Natural killer cell (primary cell): ENCODE data around the gene CFAP77. TPM values are rescaled to one million over a fixed set of nuclear protein-coding genes. Genes with fewer than 3 reads are reported as not detected.

Experiments used
- ATAC-seq, 3 donors: fragments of 150-1000 bp in 2 of 3; fragments of 200-7000 bp in 1 of 3; cut with Tn5 transposase; 1 replicate in 1 of 3; 2 replicates in 2 of 3; pipeline ENCODE4 v1.10.0; 2021; ENCODE audit warnings: mild to moderate bottlenecking in 2 of 3, moderate library complexity in 2 of 3
- DNase-seq, 2 donors: peaks; one replicate each; pipeline versions ENCODE4 v3.0.0 to v3.0.0-alpha.2; 2013 to 2021; ENCODE audit warnings: mixed read lengths in 1 of 2
- H3K27ac ChIP-seq: one replicate; pipeline ENCODE4 v1.5.1; 2013; ENCODE audit warnings: mild to moderate bottlenecking, low read length
- H3K27me3 ChIP-seq: one replicate; pipeline ENCODE4 v1.6.1; 2013; ENCODE audit warnings: low read length; ENCODE audit not compliant: control insufficient read depth, insufficient read depth
- H3K36me3 ChIP-seq: one replicate; pipeline ENCODE4 v1.6.1; 2013; ENCODE audit warnings: low read length; ENCODE audit not compliant: control insufficient read depth, insufficient read depth
- H3K4me1 ChIP-seq: one replicate; pipeline ENCODE4 v1.6.1; 2013; ENCODE audit warnings: low read length; ENCODE audit not compliant: control insufficient read depth, insufficient read depth
- H3K4me3 ChIP-seq: one replicate; pipeline ENCODE4 v1.5.1; 2013; ENCODE audit warnings: low read length
- H3K9me3 ChIP-seq: one replicate; pipeline ENCODE4 v1.6.1; 2013; ENCODE audit warnings: low read length; ENCODE audit not compliant: control insufficient read depth, insufficient read depth
- H3K27ac Mint-ChIP-seq, 2 donors: one replicate each; pipeline ENCODE4 v1.8.0; 2022; ENCODE audit warnings: mild to moderate bottlenecking in 2 of 2, mixed read lengths in 2 of 2, moderate library complexity in 1 of 2
- H3K27me3 Mint-ChIP-seq, 2 donors: one replicate each; pipeline ENCODE4 v1.8.0; 2022; ENCODE audit warnings: low read depth in 2 of 2, mixed read lengths in 2 of 2
- H3K36me3 Mint-ChIP-seq: one replicate; pipeline ENCODE4 v1.8.0; 2022; ENCODE audit warnings: mixed read lengths
- H3K4me1 Mint-ChIP-seq, 2 donors: one replicate each; pipeline ENCODE4 v1.8.0; 2022; ENCODE audit warnings: mixed read lengths in 2 of 2
- H3K4me3 Mint-ChIP-seq: one replicate; pipeline ENCODE4 v1.8.0; 2022; ENCODE audit warnings: mild to moderate bottlenecking, moderate library complexity, mixed read lengths
- H3K9me3 Mint-ChIP-seq, 2 donors: one replicate each; pipeline ENCODE4 v1.8.0; 2022; ENCODE audit warnings: mixed read lengths in 2 of 2
- WGBS: methylation state at CpG from one replicate; pipeline ENCODE4 v1.1.7; 2013; ENCODE audit warnings: missing lambda C conversion rate; ENCODE audit not compliant: insufficient coverage; 5-methylcytosine and 5-hydroxymethylcytosine counted together
- intact Hi-C: fragments of 100-400 bp; cut with micrococcal nuclease; formaldehyde crosslinking; loops from one replicate; pipeline ENCODE4 v1.14.2; 2022
- total RNA-seq, 4 donors: library from RNA; stranded (reverse); fragments of 120-200 nt in 1 of 4; gene quantifications; one replicate each; pipeline versions ENCODE4 v1.2.3 to v1.2.4, GENCODE V29; 2013 to 2022
- TF ChIP-seq, protein P1 (sequence below): fragments of 200-600 bp; IDR thresholded peaks from one replicate; pipeline ENCODE4 v1.8.0; 2022; ENCODE audit warnings: antibody characterized with exemption

CFAP77 gene
- total RNA-seq, 3 donors from 2014 or later (not counting 1 experiment from before 2014, with no cell fraction given): not detected

GRCh38 chr9:132494857-132495256 lies 84.8 kb downstream of the CFAP77 start:
- 100% methylated on average over 2 of the region's 2 CpGs for WGBS
- H3K36me3 ChIP-seq: no peaks in the 10 kb centered on the region
- Mint-ChIP-seq H3K4me3 (no peak overlapping the region), H3K27ac (no peak overlapping the region), H3K9me3 (no peaks in the 10 kb centered on the region), H3K27me3 (peaks cover 46 to 61% of the 10 kb centered on the region in 2 donors), H3K4me1 (no peaks in the 10 kb centered on the region), H3K36me3 (no peaks in the 10 kb centered on the region)
- ATAC-seq (no peak), DNase-seq (no peak)
- no peaks in the 10 kb centered on the region for H3K9me3 ChIP-seq
- H3K4me3 ChIP-seq: no peak overlapping the region
- intact Hi-C loops: no loop called here
- TF ChIP-seq, protein P1, sequence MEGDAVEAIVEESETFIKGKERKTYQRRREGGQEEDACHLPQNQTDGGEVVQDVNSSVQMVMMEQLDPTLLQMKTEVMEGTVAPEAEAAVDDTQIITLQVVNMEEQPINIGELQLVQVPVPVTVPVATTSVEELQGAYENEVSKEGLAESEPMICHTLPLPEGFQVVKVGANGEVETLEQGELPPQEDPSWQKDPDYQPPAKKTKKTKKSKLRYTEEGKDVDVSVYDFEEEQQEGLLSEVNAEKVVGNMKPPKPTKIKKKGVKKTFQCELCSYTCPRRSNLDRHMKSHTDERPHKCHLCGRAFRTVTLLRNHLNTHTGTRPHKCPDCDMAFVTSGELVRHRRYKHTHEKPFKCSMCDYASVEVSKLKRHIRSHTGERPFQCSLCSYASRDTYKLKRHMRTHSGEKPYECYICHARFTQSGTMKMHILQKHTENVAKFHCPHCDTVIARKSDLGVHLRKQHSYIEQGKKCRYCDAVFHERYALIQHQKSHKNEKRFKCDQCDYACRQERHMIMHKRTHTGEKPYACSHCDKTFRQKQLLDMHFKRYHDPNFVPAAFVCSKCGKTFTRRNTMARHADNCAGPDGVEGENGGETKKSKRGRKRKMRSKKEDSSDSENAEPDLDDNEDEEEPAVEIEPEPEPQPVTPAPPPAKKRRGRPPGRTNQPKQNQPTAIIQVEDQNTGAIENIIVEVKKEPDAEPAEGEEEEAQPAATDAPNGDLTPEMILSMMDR: no peak
- peaks cover 4% of the 10 kb centered on the region for H3K27me3 ChIP-seq
- H3K27ac ChIP-seq: no peak overlapping the region
- H3K4me1 ChIP-seq: no peaks in the 10 kb centered on the region

GRCh38 chr9:132497731-132498130 lies 87.7 kb downstream of the CFAP77 start:
- H3K27ac ChIP-seq: no peak overlapping the region
- H3K4me3 Mint-ChIP-seq: no peak overlapping the region
- no peak for ATAC-seq

DNA sequence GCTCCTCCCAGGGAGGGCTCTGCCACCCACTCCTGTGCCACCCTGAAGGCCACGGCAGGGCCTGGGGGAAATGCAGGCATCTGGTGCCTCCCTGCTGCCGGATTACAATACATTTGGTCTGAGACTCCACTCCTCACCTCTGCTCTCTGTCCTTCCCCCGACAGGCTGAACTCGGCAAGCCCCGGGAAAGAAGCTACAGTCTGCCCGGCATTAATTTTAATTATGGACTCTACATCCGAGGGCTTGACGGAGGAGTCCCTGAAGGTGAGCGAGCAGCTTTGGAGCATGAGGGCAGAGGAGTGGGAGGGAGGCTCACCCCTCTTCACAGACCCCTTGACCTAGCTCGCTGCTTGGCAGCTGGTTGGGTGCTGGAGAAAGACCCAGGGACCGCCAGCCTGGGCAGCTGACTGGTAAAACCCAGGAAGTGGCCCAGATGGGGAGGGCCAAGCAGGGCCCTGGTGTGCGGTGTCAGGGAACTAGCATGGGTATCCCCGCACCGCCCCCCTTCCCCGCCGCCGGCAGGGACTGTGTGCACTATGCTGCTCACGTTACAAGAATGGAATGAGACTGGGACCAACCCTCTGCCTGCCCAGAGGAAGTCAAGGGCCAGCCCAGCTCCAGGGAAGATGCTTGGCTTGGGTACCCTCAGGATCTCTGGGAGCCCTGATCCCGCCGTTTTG lies 88.7 kb downstream of the CFAP77 start:
- TF ChIP-seq, protein P1: no peak
- Mint-ChIP-seq H3K27me3 (peaks cover 37 to 48% of the 10 kb centered on the region in 2 donors), H3K36me3 (no peaks in the 10 kb centered on the region), H3K27ac (no peak overlapping the region), H3K9me3 (no peaks in the 10 kb centered on the region), H3K4me3 (no peak overlapping the region), H3K4me1 (no peaks in the 10 kb centered on the region)
- H3K36me3 ChIP-seq: no peaks in the 10 kb centered on the region
- H3K4me3 ChIP-seq: no peak overlapping the region
- ATAC-seq (no peak), DNase-seq (no peak)
- H3K27ac ChIP-seq: no peak overlapping the region
- intact Hi-C loops: no loop called here
- no peaks in the 10 kb centered on the region for H3K9me3 ChIP-seq
- no peaks in the 10 kb centered on the region for H3K27me3 ChIP-seq
- H3K4me1 ChIP-seq: no peaks in the 10 kb centered on the region
- WGBS: 88% methylated on average over 20 of the region's 20 CpGs

More at GRCh38 chr9:132497731-132498130, 87.7 kb downstream of the CFAP77 start:
- Histone ChIP-seq H3K36me3 (no peaks in the 10 kb centered on the region), H3K4me3 (no peak overlapping the region), H3K27me3 (no peaks in the 10 kb centered on the region), H3K4me1 (no peaks in the 10 kb centered on the region), H3K9me3 (no peaks in the 10 kb centered on the region)
- DNase-seq: no peak
- no peaks in the 10 kb centered on the region for H3K9me3 Mint-ChIP-seq
- no peaks in the 10 kb centered on the region for H3K36me3 Mint-ChIP-seq
- no peaks in the 10 kb centered on the region for H3K4me1 Mint-ChIP-seq
- TF ChIP-seq, protein P1: no peak
- H3K27me3 Mint-ChIP-seq: peaks cover 41 to 50% of the 10 kb centered on the region in 2 donors
- 89% methylated on average over 16 of the region's 16 CpGs for WGBS
- intact Hi-C loops: no loop called here
- H3K27ac Mint-ChIP-seq: no peak overlapping the region

DNA sequence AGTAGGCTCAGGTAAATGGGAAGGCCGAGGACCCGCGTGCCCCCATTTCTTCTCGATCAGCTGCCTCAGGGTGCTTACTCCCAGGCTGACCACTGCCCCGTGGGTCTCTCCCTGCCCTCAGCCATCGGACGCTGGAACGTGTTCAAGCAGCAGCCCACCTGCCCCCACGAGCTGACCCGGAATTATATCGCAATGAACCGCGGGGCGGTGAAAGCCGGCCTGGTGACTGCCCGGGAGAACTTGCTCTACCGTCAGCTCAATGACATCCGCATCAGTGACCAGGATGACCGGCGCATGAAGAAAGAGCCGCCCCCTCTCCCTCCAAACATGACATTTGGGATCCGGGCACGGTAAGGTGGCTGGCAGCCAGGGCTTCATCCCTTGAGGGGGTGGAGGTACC lies 89.2 kb downstream of the CFAP77 start:
- H3K27me3 ChIP-seq: no peaks in the 10 kb centered on the region
- ATAC-seq (no peak), DNase-seq (no peak)
- H3K27ac ChIP-seq: no peak overlapping the region
- H3K9me3 ChIP-seq: no peaks in the 10 kb centered on the region
- H3K27me3 Mint-ChIP-seq: peaks cover 33 to 48% of the 10 kb centered on the region in 2 donors
- no peak overlapping the region for H3K27ac Mint-ChIP-seq
- no peaks in the 10 kb centered on the region for H3K9me3 Mint-ChIP-seq
- WGBS: 93% methylated on average over 23 of the region's 23 CpGs
- no peak overlapping the region for H3K4me3 Mint-ChIP-seq
- intact Hi-C loops: no loop called here
- no peak overlapping the region for H3K4me3 ChIP-seq
- no peaks in the 10 kb centered on the region for H3K36me3 ChIP-seq
- no peaks in the 10 kb centered on the region for H3K4me1 Mint-ChIP-seq
- H3K36me3 Mint-ChIP-seq: no peaks in the 10 kb centered on the region
- TF ChIP-seq, protein P1: no peak
- H3K4me1 ChIP-seq: no peaks in the 10 kb centered on the region
